GM19468 (cell line): Measurements from ENCODE around the gene CSMD2.

Source experiments
- ATAC-seq: cut with Tn5 transposase; IDR thresholded peaks from one replicate; pipeline ENCODE4 v1.9.1; 2021; ENCODE audit warnings: mild to moderate bottlenecking, moderate library complexity, moderate number of reproducible peaks; ENCODE audit not compliant: unreplicated experiment; ENCODE audit errors: extremely low read depth

The CSMD2 gene

DNA sequence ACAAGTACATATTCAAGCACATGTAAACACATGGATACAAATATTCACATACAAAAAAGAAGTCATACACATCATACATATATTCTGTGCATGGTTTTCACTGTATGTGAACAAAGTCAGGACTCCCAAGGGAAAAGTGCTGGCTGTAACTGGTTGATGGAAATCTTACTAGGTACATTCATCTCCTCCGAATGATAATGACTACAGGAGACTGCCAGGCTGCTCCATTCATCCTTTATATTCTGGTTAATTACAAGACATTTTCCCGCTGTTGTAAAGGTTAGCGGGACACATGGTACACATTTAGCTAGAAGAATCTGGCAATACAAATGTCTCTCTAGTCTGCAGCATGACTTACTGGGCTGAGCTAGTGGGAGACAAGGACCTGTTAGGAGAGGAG, 327.4 kb downstream of the CSMD2 start:
- no peak for ATAC-seq

- ATAC-seq, result no peak
Observed at GRCh38 chr1:33836911-33837310, 328.1 kb downstream of the CSMD2 start.

GRCh38 chr1:33828654-33829053, 336.4 kb downstream of the CSMD2 start:
- ATAC-seq, result no peak

DNA sequence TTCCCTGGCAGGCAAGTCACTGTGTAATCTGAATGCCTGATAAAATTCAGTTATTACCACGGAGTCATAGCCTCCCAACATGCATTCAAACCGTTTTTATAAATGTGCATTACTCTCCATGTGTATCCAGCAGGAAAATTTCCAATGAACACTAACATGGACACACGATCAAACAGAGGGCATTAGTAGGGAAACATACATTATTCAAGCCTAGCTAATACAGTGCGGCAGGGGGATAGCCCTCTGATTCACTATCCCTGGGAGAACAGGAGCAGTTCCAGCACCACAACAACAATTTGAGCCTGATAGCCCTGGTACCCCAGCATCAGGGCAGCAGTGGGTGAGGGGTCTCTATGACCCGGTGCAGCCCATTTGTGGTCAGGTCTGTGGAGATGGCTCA, 337.0 kb downstream of the CSMD2 start:
- ATAC-seq, result no peak

DNA sequence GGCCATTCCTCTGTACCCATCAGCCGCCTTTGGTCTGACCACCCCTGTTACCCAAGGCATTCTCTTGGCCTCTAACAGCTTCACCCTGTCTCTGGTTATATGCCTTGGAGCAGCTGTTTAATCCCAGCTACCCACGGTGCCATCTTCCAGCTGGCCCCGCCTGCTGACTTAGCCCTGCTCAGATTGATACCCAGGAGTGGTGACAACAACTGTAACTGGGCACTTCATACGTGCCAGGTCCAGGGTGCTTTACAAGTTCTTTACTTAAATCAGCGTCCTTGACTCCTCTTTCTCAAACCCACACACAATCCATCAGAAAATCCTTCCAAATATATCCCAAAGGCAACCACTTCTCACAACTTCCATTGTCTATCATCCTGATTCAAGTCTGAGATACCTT, 338.3 kb downstream of the CSMD2 start:
- ATAC-seq, result no peak

DNA sequence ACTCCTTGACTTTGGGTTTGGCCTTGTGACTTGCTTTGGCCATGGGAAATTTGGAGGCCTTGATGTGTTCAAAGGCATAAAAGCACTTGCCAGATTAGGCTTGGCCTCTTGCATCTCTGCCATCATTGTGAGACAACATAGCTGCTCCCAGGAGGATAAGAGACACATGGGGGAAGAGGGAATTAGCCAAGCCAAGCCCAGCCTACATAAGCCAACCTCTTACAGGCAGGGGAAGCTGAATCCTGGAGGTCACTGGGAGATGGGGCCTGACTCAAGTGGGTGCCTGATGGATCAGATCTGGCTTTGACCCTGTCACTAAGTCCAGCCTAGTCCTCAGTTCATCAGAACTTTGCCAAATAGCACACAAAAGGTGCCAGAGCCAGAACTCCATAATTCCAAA, 338.7 kb downstream of the CSMD2 start:
- ATAC-seq, result no peak

DNA sequence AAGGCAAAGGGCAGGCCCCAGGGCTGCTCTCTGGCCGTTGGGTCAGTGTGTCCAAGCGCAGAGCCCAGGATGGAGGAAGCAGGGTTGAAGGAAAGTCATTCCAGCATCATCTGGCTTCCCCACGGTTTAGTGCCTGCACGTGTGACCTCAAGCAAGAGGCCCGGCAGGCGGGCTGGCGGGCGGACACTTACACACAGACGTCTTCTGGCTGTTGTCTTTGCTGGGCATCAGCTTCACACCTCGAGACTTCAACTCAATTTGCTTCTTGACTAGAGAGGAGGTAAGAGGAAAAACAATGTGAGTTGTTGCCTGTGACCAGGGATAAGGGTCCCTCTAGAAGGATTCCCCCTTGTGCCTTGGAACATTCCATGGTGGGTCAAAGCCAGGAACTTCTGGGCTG, 339.5 kb downstream of the CSMD2 start:
- ATAC-seq, result no peak

DNA sequence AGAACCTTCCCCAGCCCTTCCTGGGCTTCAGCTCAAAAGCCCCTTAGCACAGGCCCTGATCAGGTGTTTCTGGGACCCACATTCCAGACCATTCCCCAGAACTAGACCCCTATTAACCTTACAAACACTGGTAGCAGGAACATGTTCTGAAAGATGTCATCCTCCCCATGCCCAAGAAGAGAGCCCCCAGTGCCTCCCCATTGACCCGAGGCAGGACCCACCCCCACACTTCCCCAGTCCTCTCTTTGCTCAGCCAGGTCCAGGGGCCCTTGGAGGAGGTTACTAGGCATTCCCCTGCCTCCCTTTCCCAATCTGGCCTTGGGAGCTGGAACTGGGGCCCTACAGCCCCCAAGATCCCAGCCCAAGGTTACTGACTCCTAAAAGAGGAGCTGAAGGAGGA, 340.1 kb downstream of the CSMD2 start:
- no peak for ATAC-seq

GRCh38 chr1:33824321-33824720, 340.7 kb downstream of the CSMD2 start:
- ATAC-seq, result no peak

- no peak for ATAC-seq
Observed at GRCh38 chr1:33823830-33824229, 341.2 kb downstream of the CSMD2 start.

GRCh38 chr1:33823401-33823800, 341.6 kb downstream of the CSMD2 start:
- ATAC-seq, result no peak

- ATAC-seq, result no peak
Observed at GRCh38 chr1:33822396-33822795, 342.6 kb downstream of the CSMD2 start.

DNA sequence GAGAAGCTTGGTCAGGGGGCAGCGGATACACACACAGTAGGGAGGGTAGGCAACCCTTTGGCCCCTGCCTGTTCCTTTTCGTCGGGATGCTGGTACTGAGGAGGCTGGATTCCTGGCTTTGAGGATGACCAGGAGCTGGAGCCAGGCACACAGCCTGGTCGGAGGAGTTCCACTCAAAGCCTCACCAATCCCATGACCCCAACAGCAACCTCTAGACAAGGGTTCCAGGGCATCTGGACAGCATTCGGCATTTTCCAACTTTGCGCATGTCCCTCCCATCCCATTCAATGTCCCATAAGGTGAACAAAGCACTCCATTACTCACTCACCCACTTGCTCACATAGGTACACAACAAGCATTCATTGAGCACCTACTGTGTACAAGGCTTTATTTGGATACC, 343.7 kb downstream of the CSMD2 start:
- no peak for ATAC-seq

- ATAC-seq, result no peak
Observed at GRCh38 chr1:33820804-33821203, 344.2 kb downstream of the CSMD2 start.

DNA sequence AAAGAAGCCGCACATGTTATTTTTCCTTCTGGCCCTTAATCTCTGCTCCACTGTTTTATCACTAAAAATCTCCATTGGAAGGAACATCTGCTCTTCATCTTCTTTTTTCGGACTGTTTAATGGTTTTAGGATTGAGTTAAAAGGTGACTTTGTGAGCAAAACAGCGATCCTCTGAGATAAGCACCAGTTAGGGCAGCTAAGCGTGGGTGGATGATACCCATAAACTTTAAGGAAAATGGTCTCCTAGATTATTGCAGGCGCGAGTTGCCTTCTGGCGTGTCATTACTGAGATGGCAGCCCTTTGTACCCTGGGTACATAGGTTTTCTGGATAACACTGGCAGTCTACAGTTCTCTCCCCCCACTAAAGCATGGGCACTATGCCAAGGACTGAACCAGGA, 345.1 kb downstream of the CSMD2 start:
- ATAC-seq, result no peak

- ATAC-seq, result no peak
Observed at GRCh38 chr1:33819290-33819912, 345.6 kb downstream of the CSMD2 start.

DNA sequence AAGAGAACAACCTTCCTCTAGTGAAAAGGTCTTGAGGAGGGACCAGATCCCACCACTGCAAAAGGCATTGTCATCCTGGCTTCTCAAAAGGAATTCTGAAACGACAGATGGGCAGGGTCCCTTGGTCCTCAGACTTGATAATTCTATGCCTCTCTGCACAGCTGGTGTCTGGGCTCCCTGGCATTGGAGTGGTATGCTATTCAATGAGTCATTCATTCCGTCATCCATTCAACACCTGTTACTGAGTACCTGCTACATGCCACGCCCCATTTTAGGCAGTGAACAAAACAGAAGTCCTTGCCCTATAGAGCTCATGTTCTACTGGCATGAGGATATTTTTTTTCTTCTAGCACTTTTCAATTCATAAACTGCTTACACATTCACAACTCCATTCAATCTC, 347.0 kb downstream of the CSMD2 start:
- ATAC-seq, result no peak

DNA sequence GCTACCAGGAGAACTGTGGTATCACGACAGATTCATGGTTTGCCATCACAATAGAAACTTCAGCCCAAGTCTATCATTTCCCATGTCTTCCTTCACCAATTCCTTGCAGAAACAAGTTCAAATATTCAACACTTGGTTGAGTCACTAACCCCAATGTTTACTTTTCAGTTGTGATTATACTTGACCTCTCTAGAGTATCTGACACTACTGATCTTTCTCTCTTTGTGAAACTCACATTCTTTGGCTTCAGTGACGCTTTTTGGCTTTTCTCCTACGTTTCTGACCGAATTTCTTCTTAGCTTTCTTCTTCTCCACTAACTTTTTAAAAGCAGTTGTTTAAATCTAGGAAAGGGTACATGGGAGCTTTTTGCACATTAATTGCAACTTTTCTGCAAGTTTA, 350.0 kb downstream of the CSMD2 start:
- ATAC-seq, result no peak

- no peak for ATAC-seq
Observed at GRCh38 chr1:33814166-33814565, 350.9 kb downstream of the CSMD2 start.

- no peak for ATAC-seq
Observed at GRCh38 chr1:33810571-33810970, 354.5 kb downstream of the CSMD2 start.

DNA sequence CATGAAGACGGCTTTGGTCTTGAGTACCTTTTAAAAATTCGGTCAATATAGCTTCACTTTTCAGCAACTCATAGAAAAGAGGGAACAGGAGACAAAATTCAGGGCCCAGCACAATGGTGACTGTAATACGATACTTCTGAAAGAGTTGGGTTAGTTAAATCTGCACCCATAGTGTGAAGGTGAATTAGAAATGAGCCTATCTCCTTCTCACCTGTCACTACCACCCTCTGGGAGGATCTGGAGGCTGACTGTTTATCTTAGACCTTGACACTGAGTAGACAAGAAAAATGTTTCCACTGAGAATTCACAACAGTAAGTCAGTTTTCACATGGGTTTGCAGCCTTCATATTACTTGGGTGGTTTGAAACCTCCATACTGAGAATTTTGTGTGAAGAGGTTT, 359.0 kb downstream of the CSMD2 start:
- no peak for ATAC-seq

DNA sequence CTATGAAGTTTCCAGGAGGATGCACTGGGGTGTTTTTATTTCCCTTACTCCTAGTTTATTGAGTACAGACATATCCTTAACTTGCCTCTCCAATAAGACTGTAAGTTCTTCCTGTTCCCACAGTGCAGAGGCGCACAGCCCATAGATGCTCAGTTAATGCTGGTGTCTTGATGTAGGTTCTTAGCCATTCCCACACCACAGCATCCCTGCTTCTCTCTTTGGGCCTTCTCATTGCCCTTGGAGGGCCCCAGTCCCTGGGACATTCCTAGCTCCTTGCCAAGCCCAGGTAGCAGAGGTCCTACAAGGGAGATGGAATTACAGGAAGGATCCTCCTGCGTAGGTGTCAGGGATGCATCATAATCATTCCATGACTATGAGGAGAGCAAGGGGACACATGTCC, 362.8 kb downstream of the CSMD2 start:
- no peak for ATAC-seq

DNA sequence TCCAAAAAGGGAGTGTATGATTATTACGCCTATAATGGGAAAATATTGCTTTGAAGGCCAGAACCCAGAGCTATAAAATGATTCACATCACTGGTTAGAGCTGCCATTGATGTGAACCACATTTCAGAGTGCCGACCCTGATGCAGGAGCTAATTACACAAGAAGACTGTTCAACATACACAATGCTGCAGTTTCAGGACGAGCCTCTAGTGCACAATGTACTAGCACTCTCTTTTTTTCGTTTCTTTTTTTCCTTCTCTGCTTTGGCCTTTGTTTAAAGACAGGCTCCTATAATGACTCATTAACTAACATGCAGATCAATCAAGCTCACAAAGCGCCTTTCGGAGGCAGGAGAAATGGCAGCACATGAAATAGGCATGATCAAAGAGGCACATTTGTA, 367.2 kb downstream of the CSMD2 start:
- ATAC-seq, result no peak
